ENCODE data around the gene CRAT. TPM values are rescaled to one million over a fixed set of nuclear protein-coding genes. Genes with fewer than 3 reads are reported as not detected.
"Not testable (repeated sequence)": the region's sequence is repeated elsewhere in the genome, so short reads cannot be mapped to it uniquely, and the experiment has no call there.

Gene CRAT
- total RNA-seq, 2 experiments from 2014 or later: 7.1 to 9.4 TPM

GRCh38 chr9:129124506-129125069 is 14.0 kb upstream of the CRAT start:
- POLR2A ChIA-PET: interaction anchor here (0.7 kb wide), 1 partner anchor 10 kb away, joined by 3 read pairs; no protein-coding TSS in a partner anchor
- no peak for DNase-seq
- Mint-ChIP-seq H3K9me3 (no peaks in the 10 kb centered on the region), H3K36me3 (ENCODE audit: low read depth) (peaks cover 71% of the 10 kb centered on the region), H3K4me1 (ENCODE audit: low read depth) (no peaks in the 10 kb centered on the region), H3K27me3 (no peaks in the 10 kb centered on the region), H3K27ac (no peak overlapping the region), H3K4me3 (no peak overlapping the region)
- Histone ChIP-seq H3K27me3 (ENCODE audit: control insufficient read depth in 1 of 2, insufficient read depth in 2 of 2, low read length in 2 of 2) (no peaks in the 10 kb centered on the region), H3K27ac (ENCODE audit: low read depth in 1 of 2, low read length in 2 of 2) (no peak overlapping the region), H3K36me3 (ENCODE audit: insufficient read depth, low read length) (peaks cover 64% of the 10 kb centered on the region), H3K4me3 (ENCODE audit: low read length) (no peak overlapping the region), H3K9me3 (ENCODE audit: control insufficient read depth in 1 of 2, insufficient read depth in 1 of 2, low read length in 2 of 2) (no peaks in the 10 kb centered on the region), H3K4me1 (ENCODE audit: insufficient read depth, low read length) (no peaks in the 10 kb centered on the region)
- ATAC-seq (ENCODE audit: poor library complexity): no peak
- CTCF ChIA-PET: interaction anchor here (1.2 kb wide), 1 partner anchor 49 kb away, joined by 5 read pairs; no protein-coding TSS in a partner anchor
- intact Hi-C loops (cut with DNase I, micrococcal nuclease): no loop called here
- TF ChIP-seq CTCF (IDR thresholded peaks at IDR 0.05): no peak

GRCh38 chr9:129122976-129123375 is 12.4 kb upstream of the CRAT start:
- H3K4me1 ChIP-seq (ENCODE audit: insufficient read depth, low read length); H3K9me3 Mint-ChIP-seq; intact Hi-C loops (cut with DNase I, micrococcal nuclease); H3K4me3 Mint-ChIP-seq; H3K27me3 Mint-ChIP-seq; H3K27ac ChIP-seq (ENCODE audit: low read depth in 1 of 2, low read length in 2 of 2); H3K4me3 ChIP-seq (ENCODE audit: low read length); ATAC-seq (ENCODE audit: poor library complexity); H3K27me3 ChIP-seq (ENCODE audit: control insufficient read depth in 1 of 2, insufficient read depth in 2 of 2, low read length in 2 of 2); H3K4me1 Mint-ChIP-seq (ENCODE audit: low read depth); DNase-seq; H3K27ac Mint-ChIP-seq; CTCF ChIA-PET; H3K9me3 ChIP-seq (ENCODE audit: control insufficient read depth in 1 of 2, insufficient read depth in 1 of 2, low read length in 2 of 2): not testable (repeated sequence)
- POLR2A ChIA-PET: interaction anchor here (0.8 kb wide), 1 partner anchor 16 kb away, joined by 3 read pairs; no protein-coding TSS in a partner anchor
- H3K36me3 ChIP-seq (ENCODE audit: insufficient read depth, low read length): peaks cover 62% of the 10 kb centered on the region
- H3K36me3 Mint-ChIP-seq (ENCODE audit: low read depth): peaks cover 61% of the 10 kb centered on the region

DNA sequence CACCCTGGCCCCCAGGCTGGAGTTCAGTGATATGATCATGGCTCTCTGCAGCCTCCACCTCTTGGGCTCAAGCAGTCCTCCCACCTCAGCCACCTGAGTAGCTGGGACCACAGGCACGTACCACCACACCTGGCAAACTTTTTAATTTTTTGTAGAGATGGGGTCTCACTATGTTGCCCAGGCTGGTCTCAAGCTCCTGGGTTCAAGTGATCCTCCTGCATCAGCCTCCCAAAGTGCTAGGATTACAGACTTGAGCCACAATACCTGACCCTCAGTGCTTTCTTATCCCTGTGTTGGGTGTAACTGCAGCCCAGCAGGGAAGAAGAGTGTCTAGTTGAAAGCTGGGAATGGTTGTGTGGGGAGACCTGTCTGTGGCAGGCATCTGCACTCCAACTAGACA is 11.5 kb upstream of the CRAT start:
- no peak overlapping the region for H3K27ac Mint-ChIP-seq
- no peak for TF ChIP-seq CTCF (IDR thresholded peaks at IDR 0.05)
- CTCF ChIA-PET: interaction anchor here (1.0 to 1.8 kb wide), 2 partner anchors 9 to 605 kb away, joined by 3 to 5 read pairs; no protein-coding TSS in a partner anchor

More for the DNA sequence above, 11.5 kb upstream of the CRAT start:
- Histone ChIP-seq H3K4me3 (ENCODE audit: low read length) (no peak overlapping the region), H3K27me3 (ENCODE audit: control insufficient read depth in 1 of 2, insufficient read depth in 2 of 2, low read length in 2 of 2) (no peaks in the 10 kb centered on the region), H3K36me3 (ENCODE audit: insufficient read depth, low read length) (peaks cover 55% of the 10 kb centered on the region), H3K4me1 (ENCODE audit: insufficient read depth, low read length) (no peaks in the 10 kb centered on the region), H3K27ac (ENCODE audit: low read depth in 1 of 2, low read length in 2 of 2) (no peak overlapping the region), H3K9me3 (ENCODE audit: control insufficient read depth in 1 of 2, insufficient read depth in 1 of 2, low read length in 2 of 2) (no peaks in the 10 kb centered on the region)
- H3K4me1 Mint-ChIP-seq (ENCODE audit: low read depth): no peaks in the 10 kb centered on the region
- ATAC-seq (ENCODE audit: poor library complexity): no peak
- H3K4me3 Mint-ChIP-seq: no peak overlapping the region
- no peaks in the 10 kb centered on the region for H3K9me3 Mint-ChIP-seq
- peaks cover 53% of the 10 kb centered on the region for H3K36me3 Mint-ChIP-seq (ENCODE audit: low read depth)
- intact Hi-C loops (cut with DNase I, micrococcal nuclease): no loop called here
- H3K27me3 Mint-ChIP-seq: no peaks in the 10 kb centered on the region
- POLR2A ChIA-PET: interaction anchor here (0.8 kb wide), 1 partner anchor 17 kb away, joined by 3 read pairs; no protein-coding TSS in a partner anchor
- DNase-seq: no peak
